BLaER1 treated with 17β-estradiol and CSF1 and Interleukin-3, amounts not matched to agents 10 nM and 100 nM (cell line): ENCODE data around the gene ARL8A.
"Not testable (repeated sequence)": the region's sequence is repeated elsewhere in the genome, so short reads cannot be mapped to it uniquely, and the experiment has no call there.

Experiments
- H3K27ac ChIP-seq, 11 experiments: shearing (Covaris generic); formaldehyde crosslinking; 2 replicates each; pipeline ENCODE4 v1.8.1; 2022
- H3K27me3 ChIP-seq, 11 experiments: shearing (Covaris generic); formaldehyde crosslinking; 2 replicates each; pipeline ENCODE4 v1.8.1; 2022
- H3K36me3 ChIP-seq, 11 experiments: shearing (Covaris generic); formaldehyde crosslinking; 2 replicates each; pipeline ENCODE4 v1.8.1; 2022
- H3K4me1 ChIP-seq, 10 experiments: shearing (Covaris generic); formaldehyde crosslinking; 2 replicates each; pipeline ENCODE4 v1.8.1; 2022
- H3K4me2 ChIP-seq, 11 experiments: shearing (Covaris generic); formaldehyde crosslinking; 2 replicates each; pipeline ENCODE4 v1.8.1; 2022
- H3K4me3 ChIP-seq, 10 experiments: shearing (Covaris generic); formaldehyde crosslinking; 2 replicates each; pipeline ENCODE4 v1.8.1; 2022
- H3K9ac ChIP-seq, 11 experiments: shearing (Covaris generic); formaldehyde crosslinking; 2 replicates each; pipeline ENCODE4 v1.8.1; 2022
- H3K9me3 ChIP-seq, 11 experiments: shearing (Covaris generic); formaldehyde crosslinking; replicated peaks in 1 of 11; 2 replicates each; pipeline ENCODE4 v1.8.1; 2022
- H4K20me1 ChIP-seq, 11 experiments: shearing (Covaris generic); formaldehyde crosslinking; 2 replicates each; pipeline ENCODE4 v1.8.1; 2022
- Cebpa-rat ChIP-seq, 11 experiments: shearing (Covaris generic); IDR thresholded peaks; 2 replicates each; pipeline ENCODE4 v1.8.1; 2022

Gene ARL8A

GRCh38 chr1:202122639-202123335, 21.8 kb downstream of the ARL8A start, which contains the start of gene GPR37L1:
Gene GPR37L1, plus strand, starts transcription at chr1:202122917. Its CDS starts 47 bp downstream, at chr1:202122964.
- Histone ChIP-seq H3K27ac (no peak within 1 kb of the TSS), H3K4me3 (no peak within 1 kb of the TSS), H3K4me2 (no peak within 1 kb of the TSS), H4K20me1 (no peaks in the 10 kb centered on the region), H3K9me3 (no peaks in the 10 kb centered on the region), H3K9ac (no peak within 1 kb of the TSS), H3K4me1 (peaks cover 8 to 19% (median 15%) of the 10 kb centered on the region in 10 experiments), H3K36me3 (no peaks in the 10 kb centered on the region), H3K27me3 (no peaks in the 10 kb centered on the region)
- TF ChIP-seq Cebpa-rat (IDR thresholded peaks at IDR 0.05), result no peak

GRCh38 chr1:202121006-202121405, 23.5 kb downstream of the ARL8A start:
- no peak overlapping the region for H3K4me2 ChIP-seq
- H4K20me1 ChIP-seq, result no peaks in the 10 kb centered on the region
- H3K9ac ChIP-seq, result no peak overlapping the region
- no peak for TF ChIP-seq Cebpa-rat (IDR thresholded peaks at IDR 0.05)
- no peaks in the 10 kb centered on the region for H3K36me3 ChIP-seq
- H3K27me3 ChIP-seq, result no peaks in the 10 kb centered on the region
- no peak overlapping the region for H3K4me3 ChIP-seq
- peaks cover 0 to 1% (median 0%) of the 10 kb centered on the region in 10 experiments; a peak in 4 of 20 replicates for H3K4me1 ChIP-seq
- no peaks in the 10 kb centered on the region for H3K9me3 ChIP-seq
- no peak overlapping the region for H3K27ac ChIP-seq

GRCh38 chr1:202117898-202118371, 26.6 kb downstream of the ARL8A start:
- no peak overlapping the region for H3K4me3 ChIP-seq
- H3K27me3 ChIP-seq, result no peaks in the 10 kb centered on the region
- 0 out of 20 replicates have a peak, but pooled peaks cover 0 to 6% (median 0%) of the 10 kb centered on the region in 10 experiments for H3K4me1 ChIP-seq
- H3K36me3 ChIP-seq, result no peaks in the 10 kb centered on the region
- H3K4me2 ChIP-seq, result no peak overlapping the region
- H3K9ac ChIP-seq, result no peak overlapping the region
- no peak overlapping the region for H3K27ac ChIP-seq
- TF ChIP-seq Cebpa-rat (IDR thresholded peaks at IDR 0.05), result no peak
- no peaks in the 10 kb centered on the region for H4K20me1 ChIP-seq
- H3K9me3 ChIP-seq, result no peaks in the 10 kb centered on the region

- Histone ChIP-seq H3K4me2 (no peak overlapping the region), H4K20me1 (no peaks in the 10 kb centered on the region), H3K4me1 (0 out of 20 replicates have a peak, but pooled peaks cover 0 to 6% (median 0%) of the 10 kb centered on the region in 10 experiments), H3K9me3 (no peaks in the 10 kb centered on the region), H3K4me3 (no peak overlapping the region), H3K27me3 (no peaks in the 10 kb centered on the region), H3K36me3 (no peaks in the 10 kb centered on the region), H3K27ac (no peak overlapping the region), H3K9ac (no peak overlapping the region)
- no peak for TF ChIP-seq Cebpa-rat (IDR thresholded peaks at IDR 0.05)
These were observed 28.2 kb downstream of the ARL8A start for GRCh38 chr1:202116287-202116686.

- TF ChIP-seq Cebpa-rat (IDR thresholded peaks at IDR 0.05), result no peak
These were observed 30.7 kb downstream of the ARL8A start for GRCh38 chr1:202113690-202114300.

GRCh38 chr1:202112859-202113689, 31.5 kb downstream of the ARL8A start:
- Histone ChIP-seq H3K4me2 (no peak overlapping the region), H3K4me1 (0 out of 20 replicates have a peak, but pooled peaks cover 0 to 6% (median 0%) of the 10 kb centered on the region in 10 experiments)
- no peak for TF ChIP-seq Cebpa-rat (IDR thresholded peaks at IDR 0.05)

More at GRCh38 chr1:202113690-202114300, 30.7 kb downstream of the ARL8A start:
- Histone ChIP-seq H3K27ac (no peak overlapping the region), H3K4me3 (no peak overlapping the region), H4K20me1 (no peaks in the 10 kb centered on the region), H3K4me2 (no peak overlapping the region), H3K27me3 (no peaks in the 10 kb centered on the region), H3K4me1 (0 out of 20 replicates have a peak, but pooled peaks cover 0 to 6% (median 0%) of the 10 kb centered on the region in 10 experiments), H3K9ac (no peak overlapping the region), H3K9me3 (no peaks in the 10 kb centered on the region), H3K36me3 (no peaks in the 10 kb centered on the region)

GRCh38 chr1:202111589-202111988, 32.9 kb downstream of the ARL8A start:
- H3K4me2 ChIP-seq, H3K27me3 ChIP-seq, H3K4me3 ChIP-seq, H3K36me3 ChIP-seq, H3K9me3 ChIP-seq, H3K27ac ChIP-seq, H3K9ac ChIP-seq, H3K4me1 ChIP-seq, H4K20me1 ChIP-seq: not testable (repeated sequence)

More at GRCh38 chr1:202112859-202113689, 31.5 kb downstream of the ARL8A start:
- H3K9me3 ChIP-seq, result no peaks in the 10 kb centered on the region
- H3K27me3 ChIP-seq, result no peaks in the 10 kb centered on the region
- no peaks in the 10 kb centered on the region for H4K20me1 ChIP-seq
- no peaks in the 10 kb centered on the region for H3K36me3 ChIP-seq
- H3K9ac ChIP-seq, result no peak overlapping the region
- H3K27ac ChIP-seq, result no peak overlapping the region
- no peak overlapping the region for H3K4me3 ChIP-seq

- Histone ChIP-seq H3K36me3 (no peaks in the 10 kb centered on the region), H3K9ac (no peak overlapping the region), H3K4me1 (0 out of 20 replicates have a peak, but pooled peaks cover 0 to 6% (median 0%) of the 10 kb centered on the region in 10 experiments), H3K9me3 (no peaks in the 10 kb centered on the region), H3K4me2 (no peak overlapping the region), H3K27me3 (no peaks in the 10 kb centered on the region), H3K27ac (no peak overlapping the region), H4K20me1 (no peaks in the 10 kb centered on the region), H3K4me3 (no peak overlapping the region)
- TF ChIP-seq Cebpa-rat (IDR thresholded peaks at IDR 0.05), result no peak
These were observed 33.6 kb downstream of the ARL8A start for GRCh38 chr1:202110977-202111376.
